Measurements from ENCODE around the gene SBF1.
"Not testable (repeated sequence)": the region's sequence is repeated elsewhere in the genome, so short reads cannot be mapped to it uniquely, and the experiment has no call there.

Gene SBF1

DNA sequence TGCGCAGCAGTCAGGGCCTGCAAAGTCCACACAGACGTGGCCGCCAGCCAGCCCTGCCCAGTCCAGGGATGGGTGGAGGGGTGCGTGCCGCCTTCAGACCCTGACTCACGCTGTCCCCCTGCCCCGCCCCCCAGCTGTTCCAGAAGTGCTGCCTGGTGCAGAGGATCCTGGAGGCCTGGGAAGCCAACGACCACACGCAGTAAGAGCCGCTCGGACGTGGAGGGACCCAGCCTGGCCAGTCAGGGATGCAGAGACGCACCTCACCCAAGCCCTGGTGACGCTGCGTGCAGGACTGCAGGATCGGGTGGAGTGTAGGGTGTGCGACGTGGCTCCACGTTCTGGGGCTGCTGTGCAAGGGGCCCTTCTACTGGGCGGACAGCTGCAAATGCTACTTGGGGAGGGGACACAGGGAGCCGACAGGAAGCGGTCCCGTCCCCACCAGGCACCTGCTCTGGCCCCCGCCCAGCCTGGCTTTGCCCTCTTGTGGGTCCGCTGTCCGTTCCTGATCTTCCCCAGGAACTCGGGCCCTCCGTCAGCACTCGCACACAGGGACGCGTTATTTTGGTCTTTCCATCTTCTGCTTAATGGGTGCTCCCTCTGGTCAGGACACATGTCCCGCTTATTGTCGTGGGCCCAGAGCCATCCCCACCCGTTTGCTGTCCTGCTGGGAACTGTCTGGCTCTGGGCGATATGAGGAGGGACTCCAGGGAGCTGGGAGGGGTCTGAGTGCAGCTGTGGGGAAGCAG, 42.5 kb downstream of the SBF1 start:
- no peak for DNase-seq (ENCODE audit: low read depth, low spot score)

DNA sequence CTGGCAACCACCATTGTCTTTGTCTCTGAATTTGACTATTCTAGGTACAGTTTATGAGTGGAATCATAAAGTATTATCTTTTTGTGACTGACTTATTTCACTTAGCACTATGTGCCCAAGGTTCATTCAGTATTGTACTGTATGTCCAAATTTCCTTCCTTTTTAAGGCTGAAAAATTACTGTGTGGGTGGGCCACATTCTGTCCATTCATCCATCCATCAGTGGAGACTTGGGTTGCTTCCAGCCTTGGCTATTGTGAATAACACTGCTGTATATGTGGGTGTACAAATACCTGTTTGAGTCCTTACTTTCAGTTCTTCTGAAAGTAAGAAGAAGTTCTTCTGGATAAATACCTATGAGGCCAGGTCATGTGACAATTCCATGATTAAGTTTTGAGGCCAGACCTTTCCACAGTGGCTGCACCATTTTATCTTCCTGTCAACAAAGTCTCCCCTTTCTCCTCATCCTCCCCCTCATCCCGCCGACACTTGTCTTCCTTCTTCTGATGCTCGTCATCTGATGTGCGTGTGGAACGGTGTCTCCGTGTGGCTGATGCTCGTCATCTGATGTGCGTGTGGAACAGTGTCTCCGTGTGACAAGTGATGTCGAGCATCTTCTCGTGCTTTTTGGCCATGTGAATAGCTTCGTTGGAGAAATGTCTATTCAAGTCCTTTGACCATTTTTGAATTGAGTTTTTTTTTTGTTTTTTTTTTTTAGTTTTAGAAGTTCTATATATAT, 49.5 kb downstream of the SBF1 start:
- peak; percentile 31 for DNase-seq (ENCODE audit: low read depth, low spot score)

DNA sequence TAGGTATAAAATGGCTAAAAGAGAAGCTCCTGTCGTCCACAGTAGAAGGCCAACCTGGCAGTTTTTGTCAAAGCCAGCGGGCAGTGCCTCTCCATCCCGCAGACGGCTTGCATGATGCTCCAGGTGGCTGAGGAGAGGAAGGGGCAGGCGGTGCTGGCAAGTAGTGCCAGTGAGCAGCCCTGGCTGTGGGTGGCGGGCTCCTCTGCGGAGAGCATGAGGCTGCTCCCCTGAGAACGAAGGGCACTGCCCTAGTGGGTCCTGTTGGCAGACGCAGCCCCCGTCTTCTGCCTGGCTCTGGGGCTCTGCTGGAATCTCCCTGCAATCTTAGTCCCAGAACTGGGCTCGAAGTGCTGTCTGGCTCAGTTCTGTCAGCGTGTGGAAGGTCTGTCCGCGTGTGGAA, 50.9 kb downstream of the SBF1 start:
- no peak for DNase-seq (ENCODE audit: low read depth, low spot score)

DNA sequence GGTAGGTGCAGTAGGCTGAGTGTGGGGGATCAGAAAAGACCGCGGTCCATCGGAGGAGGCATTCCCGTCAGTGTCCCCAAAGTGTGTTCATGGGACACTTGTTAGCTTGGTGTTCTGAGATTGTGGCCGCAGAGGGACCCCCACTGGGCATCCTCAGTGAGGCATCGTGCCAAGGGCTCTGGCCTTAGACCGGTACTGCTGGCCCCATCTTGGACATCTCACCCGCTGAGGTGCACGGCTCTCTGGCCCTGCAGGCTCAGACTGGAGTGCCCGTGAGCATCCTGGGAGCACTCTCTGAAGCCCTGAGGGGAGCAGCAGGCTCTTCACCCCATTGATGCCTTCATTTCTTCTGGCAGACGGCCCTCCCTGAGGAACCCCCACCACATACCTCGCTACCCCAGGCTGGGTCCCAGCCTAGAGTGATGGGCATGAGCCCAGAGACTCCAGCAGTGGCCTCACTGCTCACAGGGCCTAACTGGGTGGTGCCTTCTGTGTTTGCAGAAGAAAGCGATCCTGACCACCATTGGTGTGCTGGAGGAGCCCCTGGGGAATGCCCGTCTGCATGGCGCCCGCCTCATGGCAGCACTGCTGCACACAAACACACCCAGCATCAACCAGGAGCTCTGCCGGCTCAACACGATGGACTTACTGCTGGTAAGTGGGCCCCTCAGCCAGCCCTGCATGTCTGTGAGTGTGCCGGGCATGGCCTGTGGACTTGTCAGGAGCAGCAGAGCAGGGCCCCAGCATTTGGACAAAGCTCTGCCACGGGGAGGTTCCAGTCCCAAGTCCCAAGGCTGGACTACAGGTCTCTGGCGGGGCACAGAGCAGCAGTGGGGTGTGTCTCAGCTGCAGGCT, 51.6 kb downstream of the SBF1 start:
- no peak for DNase-seq (ENCODE audit: low read depth, low spot score)

DNA sequence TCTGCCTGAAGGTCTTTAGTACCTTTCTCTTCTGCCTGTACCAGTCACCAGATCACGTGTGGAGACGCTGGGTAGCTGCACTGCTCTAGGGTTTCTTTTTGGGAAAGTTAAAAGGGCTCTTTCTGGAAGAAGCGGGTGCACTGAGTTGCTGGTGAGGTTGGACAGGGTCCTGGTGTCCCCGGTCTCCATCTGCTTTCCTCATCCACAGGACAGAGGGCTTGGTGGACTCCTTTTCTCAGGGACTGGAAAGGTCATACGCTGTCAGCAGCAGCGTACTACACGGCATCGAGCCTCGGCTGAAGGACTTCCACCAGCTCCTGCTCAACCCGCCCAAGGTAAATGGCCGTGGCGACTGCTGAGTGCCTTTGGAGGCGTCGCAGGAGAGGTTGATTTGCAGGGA, 52.8 kb downstream of the SBF1 start:
- no peak for DNase-seq (ENCODE audit: low read depth, low spot score)

DNA sequence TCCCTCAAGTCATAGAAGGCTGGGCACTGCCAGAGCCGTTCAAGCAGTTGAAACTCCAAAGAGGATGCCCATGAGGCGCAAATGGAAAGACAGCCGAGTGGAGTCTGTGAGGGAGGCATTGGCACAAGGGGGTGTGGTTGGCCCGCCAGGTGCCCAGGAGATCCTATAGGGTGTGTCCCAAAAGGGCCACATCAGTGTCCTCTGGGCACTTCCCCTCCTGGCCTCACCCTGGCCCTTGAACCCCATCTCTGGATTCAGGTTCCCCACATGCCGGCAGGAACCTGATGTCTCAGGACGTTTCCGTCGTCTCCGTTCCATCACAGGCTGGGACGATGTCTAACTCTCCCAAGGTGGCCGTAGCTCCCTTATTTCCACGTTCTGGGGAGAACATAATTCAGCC, 54.3 kb downstream of the SBF1 start:
- DNase-seq (ENCODE audit: low read depth, low spot score) = no peak

DNA sequence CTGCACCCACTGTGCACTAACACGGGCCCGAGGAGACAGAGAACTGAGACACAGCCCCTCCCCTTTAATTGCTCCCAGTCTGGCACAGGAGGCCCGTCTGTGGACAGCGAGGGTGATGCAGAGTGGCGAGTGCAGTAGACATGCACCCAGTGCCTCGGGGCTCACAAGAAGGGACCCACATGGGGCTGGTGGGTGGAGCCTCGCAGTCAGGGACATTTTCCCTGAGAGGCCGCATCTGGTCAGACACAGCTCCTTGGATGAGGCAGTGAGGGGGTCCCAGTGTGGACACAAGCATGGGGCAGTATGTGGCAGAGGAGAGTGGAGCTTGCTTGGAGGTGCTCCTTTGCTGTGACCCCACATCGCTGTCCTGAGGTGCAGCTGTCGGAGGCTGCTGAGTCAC, 54.8 kb downstream of the SBF1 start:
- no peak for DNase-seq (ENCODE audit: low read depth, low spot score)

DNA sequence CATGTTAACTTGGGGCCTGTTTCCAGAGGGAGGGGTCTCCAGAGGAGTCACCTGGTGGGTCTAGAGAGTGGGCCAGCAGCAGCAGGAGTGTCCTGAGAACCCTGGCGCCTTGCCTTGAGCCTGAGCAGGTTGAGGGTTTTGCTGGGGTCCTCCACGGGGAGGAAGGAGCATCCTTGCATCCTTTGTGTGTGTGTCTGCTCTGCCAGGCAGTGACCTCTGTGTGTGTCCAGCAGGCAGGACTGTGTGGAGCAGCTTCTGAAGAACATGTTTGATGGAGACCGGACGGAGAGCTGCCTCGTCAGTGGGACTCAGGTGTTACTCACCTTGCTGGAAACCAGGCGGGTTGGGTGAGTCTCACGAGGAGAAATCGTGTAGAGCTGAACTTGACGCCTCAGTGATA, 55.7 kb downstream of the SBF1 start:
- no peak for DNase-seq (ENCODE audit: low read depth, low spot score)

DNA sequence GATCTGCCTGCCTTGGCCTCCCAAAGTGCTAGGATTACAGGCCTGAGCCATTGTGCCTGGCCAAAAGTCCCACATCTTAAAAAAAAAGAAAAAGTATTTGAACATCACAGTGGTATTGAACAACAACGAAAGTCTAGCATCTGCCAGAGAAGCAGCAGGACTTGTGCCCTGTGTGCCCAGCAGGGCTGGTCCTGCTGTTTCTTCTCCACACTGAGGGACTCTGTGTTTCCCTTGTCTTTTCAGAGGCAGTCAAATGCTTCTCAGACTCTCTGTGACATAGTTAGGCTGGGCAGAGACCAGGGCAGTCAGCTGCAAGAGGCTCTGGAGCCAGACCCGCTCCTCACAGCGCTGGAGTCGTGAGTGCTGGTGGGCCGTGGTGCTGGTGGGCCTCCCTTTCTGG, 56.2 kb downstream of the SBF1 start:
- DNase-seq (ENCODE audit: low read depth, low spot score) = no peak

DNA sequence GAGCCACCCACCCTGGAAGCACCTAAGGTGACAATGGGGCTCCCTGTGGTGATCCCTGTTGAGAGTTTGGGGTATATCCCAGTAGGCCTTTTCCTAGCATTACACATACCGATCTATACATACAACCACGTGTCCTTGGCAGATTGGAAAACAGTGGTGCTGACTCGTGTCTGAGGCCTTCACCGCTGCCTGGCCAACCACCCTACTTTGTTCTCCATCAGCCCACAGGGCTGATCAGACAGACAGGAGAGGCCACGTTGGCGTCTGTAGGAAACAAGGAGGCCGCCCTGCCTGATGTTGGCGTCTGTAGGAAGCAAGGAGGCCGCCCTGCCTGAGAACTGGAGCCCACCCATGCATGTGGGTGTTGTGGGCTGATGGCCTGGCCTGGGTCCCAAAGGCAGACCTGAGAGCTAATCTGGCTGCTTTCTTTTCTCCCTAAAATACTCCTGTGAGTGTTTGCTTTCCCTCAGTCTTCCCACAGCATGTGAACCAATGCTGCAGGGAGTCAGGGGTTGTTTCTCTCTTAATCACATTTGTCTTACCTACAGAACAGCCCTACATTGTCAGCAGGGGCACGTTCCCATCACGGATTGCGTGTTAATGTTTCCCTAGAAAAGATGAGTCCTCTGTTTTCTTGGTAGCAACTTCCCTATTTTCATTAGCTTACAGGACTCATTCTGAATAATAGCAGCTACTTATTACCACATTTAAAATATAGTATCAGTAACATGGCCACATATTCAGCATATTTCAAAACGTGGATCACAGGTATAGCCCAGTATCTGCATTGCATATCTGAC, 57.2 kb downstream of the SBF1 start:
- DNase-seq (ENCODE audit: low read depth, low spot score) = peak; percentile 29

DNA sequence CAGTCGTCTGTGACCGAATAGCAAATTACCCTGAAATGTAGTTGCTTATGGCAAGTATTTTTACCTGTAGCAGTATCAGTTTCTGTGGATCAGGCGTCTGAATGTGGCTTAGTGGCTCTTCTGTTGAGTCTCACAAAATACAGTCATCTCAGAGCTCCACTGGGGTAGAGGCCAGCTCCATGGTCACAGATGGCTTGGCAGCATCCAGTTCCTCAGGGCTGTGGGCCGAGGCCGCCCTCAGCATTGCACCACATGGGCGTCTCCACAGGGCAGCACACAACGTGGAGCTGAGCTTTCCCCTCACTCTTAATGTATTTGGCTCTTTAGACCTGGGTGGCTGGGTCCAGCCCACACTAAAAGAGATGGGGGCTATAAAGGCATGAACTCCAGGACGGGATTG, 57.8 kb downstream of the SBF1 start:
- DNase-seq (ENCODE audit: low read depth, low spot score) = no peak

DNA sequence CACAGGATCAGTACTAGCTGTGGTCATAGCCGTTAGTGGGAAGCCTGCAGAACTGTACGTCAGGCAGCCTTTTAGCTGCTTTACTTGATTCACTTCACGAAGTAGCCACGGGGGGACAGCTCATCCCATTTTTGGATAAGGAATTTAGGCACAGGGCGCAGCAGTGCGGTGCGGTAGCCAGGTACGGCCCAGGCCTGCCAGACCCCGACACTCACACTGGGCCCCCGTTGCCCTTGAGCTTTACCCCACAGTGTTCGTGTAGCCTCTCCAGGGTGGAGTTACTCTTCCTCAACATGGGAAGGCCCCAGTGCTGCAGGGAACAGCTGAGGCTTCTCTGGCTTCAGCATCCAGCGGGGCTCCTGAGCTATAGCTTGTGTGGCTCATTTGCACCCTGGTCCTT, 59.4 kb downstream of the SBF1 start:
- no peak for DNase-seq (ENCODE audit: low read depth, low spot score)

DNA sequence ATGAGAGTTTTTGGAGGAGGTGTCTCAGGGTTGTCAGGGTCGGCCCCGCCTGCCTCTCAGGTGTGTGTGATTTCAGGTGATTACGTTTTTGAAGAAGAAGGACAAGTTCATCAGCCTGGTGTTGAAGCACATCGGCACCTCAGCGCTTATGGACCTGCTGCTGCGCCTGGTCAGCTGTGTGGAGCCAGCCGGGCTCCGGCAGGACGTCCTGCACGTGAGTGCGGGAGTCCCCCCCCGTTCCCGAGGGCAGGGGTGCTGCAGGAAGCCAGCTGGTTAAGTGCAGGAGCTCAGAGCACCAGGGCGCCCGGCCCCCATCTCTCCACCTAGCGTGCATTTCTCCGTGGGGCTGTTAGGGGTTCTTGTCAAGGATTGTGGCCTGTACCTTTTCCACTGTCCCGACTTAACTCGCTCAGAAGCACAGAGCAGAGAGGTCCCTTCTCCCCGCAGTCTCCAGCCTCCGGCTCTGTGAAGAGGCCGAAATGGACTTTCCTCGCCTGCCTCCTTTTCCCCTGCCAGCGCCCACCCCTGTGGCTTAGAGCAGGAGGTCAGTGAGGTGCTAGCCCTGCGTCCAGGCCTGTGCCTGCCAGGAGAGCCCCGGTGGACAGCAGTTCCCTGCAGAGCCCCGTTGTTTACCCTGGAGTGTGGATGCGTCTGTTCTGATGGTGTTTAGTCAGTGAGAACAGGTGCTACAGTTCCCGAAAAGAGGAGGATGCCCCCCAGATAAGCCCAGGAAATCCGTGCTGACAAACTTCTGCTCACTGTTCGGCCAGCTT, 60.2 kb downstream of the SBF1 start:
- no peak for DNase-seq (ENCODE audit: low read depth, low spot score)

DNA sequence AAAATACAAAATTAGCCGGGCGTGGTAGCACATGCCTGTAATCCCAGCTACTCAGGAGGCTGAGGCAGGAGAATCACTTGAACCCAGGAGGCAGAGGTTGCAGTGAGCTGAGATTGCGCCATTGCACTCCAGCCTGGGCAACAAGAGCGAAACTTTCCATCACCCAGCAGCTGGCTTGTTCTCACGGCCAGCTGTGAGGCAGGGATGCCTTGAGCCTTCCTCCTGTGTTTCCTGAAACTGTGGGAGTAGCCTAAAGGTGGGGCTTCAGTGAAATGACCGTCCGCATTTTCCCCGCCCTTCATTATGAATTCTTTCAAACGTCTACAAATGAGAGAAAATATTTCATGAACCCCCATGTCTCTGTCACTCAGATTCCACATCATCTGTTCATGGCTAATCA, 65.9 kb downstream of the SBF1 start:
- DNase-seq (ENCODE audit: low read depth, low spot score) = not testable (repeated sequence)

DNA sequence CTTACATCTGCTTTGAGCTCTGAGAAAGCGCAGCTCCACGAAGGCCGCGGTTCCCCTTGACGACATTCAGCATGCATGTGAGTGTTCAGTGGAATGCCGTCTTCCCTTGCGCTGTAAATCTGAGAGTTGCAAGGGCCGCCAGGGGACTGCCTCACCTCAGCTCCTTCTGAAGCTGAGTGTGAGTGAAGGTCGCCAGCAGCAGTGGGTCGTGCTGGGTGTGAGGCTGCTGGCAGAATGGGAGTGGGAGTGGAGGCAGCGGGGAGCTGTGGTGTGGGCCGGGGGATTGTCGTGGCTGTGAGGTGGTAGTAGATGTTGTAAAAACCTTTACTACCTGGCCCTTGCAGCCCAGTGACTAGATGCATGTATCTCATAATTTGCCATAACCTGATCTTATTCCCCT, 66.5 kb downstream of the SBF1 start:
- no peak for DNase-seq (ENCODE audit: low read depth, low spot score)

DNA sequence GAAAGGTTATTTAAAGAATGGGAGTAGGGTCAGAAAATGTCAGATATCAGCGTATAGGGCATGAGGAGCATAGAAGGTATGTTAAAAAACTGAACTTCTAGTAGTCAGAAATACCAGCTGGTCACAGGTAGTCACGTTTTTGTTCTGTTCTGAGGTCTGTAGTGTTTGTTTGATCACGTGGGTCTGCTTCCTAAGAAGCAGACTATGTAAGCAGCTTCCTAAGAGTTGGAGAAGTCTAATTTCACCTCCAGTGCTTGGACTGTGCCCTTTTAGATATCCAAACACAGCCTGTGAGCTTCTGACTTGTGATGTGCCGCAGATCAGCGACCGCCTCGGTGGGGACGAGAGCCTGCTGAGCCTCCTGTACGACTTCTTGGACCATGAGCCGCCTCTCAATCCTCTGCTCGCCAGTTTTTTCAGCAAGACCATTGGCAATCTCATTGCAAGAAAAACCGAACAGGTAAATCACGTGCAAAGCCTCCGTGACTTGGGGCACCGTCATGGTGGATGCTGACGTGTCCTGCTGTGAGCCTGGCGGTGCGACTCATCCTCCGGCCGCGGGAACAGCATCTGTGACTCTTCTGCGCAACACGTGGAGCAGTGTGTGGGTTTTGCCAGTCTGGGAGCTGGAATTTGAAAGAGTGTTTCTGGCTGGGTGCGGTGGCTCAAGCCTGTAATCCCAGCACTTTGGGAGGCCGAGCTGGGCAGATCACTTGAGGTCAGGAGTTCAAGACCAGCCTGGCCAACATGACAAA, 68.2 kb downstream of the SBF1 start:
- DNase-seq (ENCODE audit: low read depth, low spot score) = no peak

DNA sequence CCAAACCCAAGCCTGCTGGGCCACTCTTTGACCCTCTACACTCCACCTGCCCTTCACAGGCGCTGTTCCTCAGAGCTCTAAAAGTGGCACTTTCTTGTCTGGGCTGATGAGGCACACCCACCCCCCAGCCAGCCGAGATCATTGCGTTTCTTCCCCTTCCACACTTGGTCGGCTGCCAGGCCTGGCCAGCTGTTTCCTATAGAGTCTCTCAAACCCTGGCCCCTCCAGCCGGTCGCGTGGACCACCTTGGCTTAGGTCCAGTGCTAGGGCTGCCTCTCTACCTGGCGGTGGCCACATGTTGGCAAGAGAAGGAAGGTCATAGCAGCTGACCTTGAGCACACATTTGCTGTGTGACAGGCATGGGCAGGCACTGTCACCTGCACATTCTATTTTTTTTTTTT, 71.1 kb downstream of the SBF1 start:
- DNase-seq (ENCODE audit: low read depth, low spot score) = no peak

DNA sequence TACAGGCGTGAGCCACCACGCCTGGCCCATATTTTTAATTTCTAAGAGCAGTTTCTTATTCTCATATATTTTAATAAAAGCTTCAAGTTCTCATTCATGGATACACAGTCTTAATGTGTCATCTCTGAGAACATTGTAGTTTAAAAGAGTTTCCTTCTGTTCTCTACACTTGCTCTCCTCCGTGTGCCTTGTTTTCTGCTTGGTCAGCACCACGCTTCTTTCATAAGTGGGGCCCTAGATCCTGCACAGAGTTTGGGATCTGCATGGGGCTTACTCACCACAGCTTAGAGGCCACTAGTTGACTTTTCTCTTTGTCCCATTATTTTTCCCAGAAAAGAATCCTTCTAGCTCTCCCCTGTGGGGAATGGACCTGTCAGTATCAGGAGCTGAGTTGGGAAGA, 72.9 kb downstream of the SBF1 start:
- DNase-seq (ENCODE audit: low read depth, low spot score) = no peak

DNA sequence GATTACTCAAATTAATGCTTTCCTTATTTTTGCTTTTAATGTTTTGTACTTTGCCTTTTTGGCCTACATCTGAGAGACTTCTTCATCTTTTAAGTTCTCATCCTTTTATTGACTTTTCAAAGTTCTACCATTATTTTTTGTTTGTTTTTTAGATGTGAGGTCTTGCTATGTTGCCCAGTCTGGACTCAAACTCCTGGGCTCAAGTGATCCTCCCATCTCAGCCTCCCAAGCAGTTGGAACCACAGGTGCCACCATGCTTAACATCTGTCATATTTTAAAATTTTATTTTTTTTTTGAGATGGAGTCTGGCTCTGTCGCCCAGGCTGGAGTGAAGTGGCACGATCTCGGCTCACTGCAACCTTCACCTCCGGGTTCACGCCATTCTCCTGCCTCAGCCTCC, 73.9 kb downstream of the SBF1 start:
- DNase-seq (ENCODE audit: low read depth, low spot score) = no peak

DNA sequence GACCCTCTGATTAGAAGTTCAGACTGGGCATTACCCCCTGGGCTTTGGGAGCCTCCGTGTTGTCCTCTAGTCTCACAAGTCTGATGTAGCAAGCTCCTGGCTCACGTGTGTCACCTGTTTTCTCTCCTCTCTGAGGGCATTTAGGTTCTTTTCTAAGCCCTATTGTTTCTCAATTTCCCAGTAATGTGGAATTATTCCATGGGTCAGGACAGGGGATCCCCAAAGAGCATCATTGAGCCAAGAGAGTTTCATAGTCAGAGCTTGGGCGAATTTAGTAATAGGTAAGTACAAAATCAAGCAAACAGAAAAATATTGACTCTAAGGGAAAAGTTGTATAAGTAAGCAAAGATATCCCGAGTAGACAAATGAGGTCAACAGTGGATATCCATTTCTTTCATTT, 74.4 kb downstream of the SBF1 start:
- no peak for DNase-seq (ENCODE audit: low read depth, low spot score)

All from astrocyte of the hippocampus (primary cell).